Spleen (tissue), 7 donors: ENCODE data around the gene B2M.
"Not testable (repeated sequence)": the region's sequence is repeated elsewhere in the genome, so short reads cannot be mapped to it uniquely, and the experiment has no call there.

ENCODE experiments used
- CTCF ChIP-seq, 11 experiments: fragments of 200-600 bp in 7 of 11; fragments of 450-650 bp in 4 of 11; sonication (generic) in 4 of 11; IDR thresholded peaks in 8 of 11; conservative IDR thresholded peaks in 3 of 11; 1 replicate in 7 of 11; 2 replicates in 4 of 11; pipeline versions ENCODE4 v1.4.0 to v1.8.0; 2016 to 2021; ENCODE audit warnings: antibody characterized with exemption in 11 of 11, inconsistent platforms in 4 of 11, mild to moderate bottlenecking in 1 of 11
- POLR2A ChIP-seq, 3 donors: fragments of 450-650 bp; IDR thresholded peaks; one replicate each; pipeline ENCODE4 v1.5.1; 2017; ENCODE audit warnings: antibody characterized with exemption in 3 of 3, mild to moderate bottlenecking in 1 of 3
- POLR2AphosphoS5 ChIP-seq, 3 donors: sonication (generic); formaldehyde crosslinking; IDR thresholded peaks; one replicate each; pipeline ENCODE4 v1.5.1; 2017; ENCODE audit warnings: antibody characterized with exemption in 3 of 3
- donor health status: DM: no; HTN: no; CAD: no; lungs with moderate emphysema.
- donor health status: DM: no; HTN: no; CAD: no.
- donor health status: DM: no; HTN: no; CAD: no.

GRCh38 chr15:44690245-44690644, 21.1 kb upstream of the B2M start:
- TF ChIP-seq CTCF (IDR thresholded peaks at IDR 0.05 in 8 of 11, conservative IDR thresholded peaks at IDR 0.05 in 3 of 11); POLR2A (IDR thresholded peaks at IDR 0.05); POLR2AphosphoS5 (IDR thresholded peaks at IDR 0.05): not testable (repeated sequence)
